Colonic mucosa (tissue), 4 donors: ENCODE data around the gene TEKTIP1. TPM values are rescaled to one million over a fixed set of nuclear protein-coding genes. Genes with fewer than 3 reads are reported as not detected.
"Not testable (repeated sequence)": the region's sequence is repeated elsewhere in the genome, so short reads cannot be mapped to it uniquely, and the experiment has no call there.

Experiments used
- DNase-seq: peaks from one replicate; pipeline ENCODE4 v3.0.0-alpha.2; 2020
- H3K27ac ChIP-seq: fragments of 200-600 bp; one replicate; pipeline ENCODE4 v1.8.0; 2021
- H3K27me3 ChIP-seq: fragments of 200-600 bp; one replicate; pipeline ENCODE4 v1.8.0; 2021
- H3K36me3 ChIP-seq: fragments of 200-600 bp; one replicate; pipeline ENCODE4 v1.8.0; 2021
- H3K4me1 ChIP-seq: fragments of 200-600 bp; one replicate; pipeline ENCODE4 v1.8.0; 2021; ENCODE audit warnings: mild to moderate bottlenecking
- H3K4me3 ChIP-seq: fragments of 200-600 bp; one replicate; pipeline ENCODE4 v1.8.0; 2021
- H3K9ac ChIP-seq, 2 donors: one replicate each; pipeline ENCODE4 v1.7.0; 2013; ENCODE audit warnings: control low read depth in 2 of 2, low read depth in 2 of 2, low read length in 2 of 2
- H3K9me3 ChIP-seq: fragments of 200-600 bp; one replicate; pipeline ENCODE4 v1.8.0; 2021
- CTCF ChIP-seq: fragments of 200-600 bp; IDR thresholded peaks from one replicate; pipeline ENCODE4 v1.8.0; 2022; ENCODE audit warnings: antibody characterized with exemption, mild to moderate bottlenecking
- intact Hi-C: fragments of 100-400 bp; cut with DNase I; formaldehyde crosslinking; loops from one replicate; pipeline ENCODE4 v1.14.1; 2022
- total RNA-seq, 2 donors: library from RNA; stranded (reverse); fragmentation: NEBNext Ultra II Directional in 1 of 2; extraction: Animal tissue kit (Norgen Biotek cat#: 25700) in 1 of 2; gene quantifications; one replicate each; pipeline ENCODE4 v1.2.1, GENCODE V29; 2021
- donor health status: healthy.
- donor health status: DM: no; HTN: no; CAD: no.
- donor health status: DM: no; HTN: no; CAD: no.

Gene TEKTIP1
- total RNA-seq, 2 donors from 2014 or later: 1.5 to 4.7 TPM

- peak overlapping the region; percentile 82 to 92 for H3K9ac ChIP-seq
- DNase-seq: peak; percentile 45
- H3K4me3 ChIP-seq: peak overlapping the region; percentile 74
- no peaks in the 10 kb centered on the region for H3K36me3 ChIP-seq
- H3K27me3 ChIP-seq: no peaks in the 10 kb centered on the region
- peak overlapping the region; percentile 69 for H3K27ac ChIP-seq
- peaks cover 5% of the 10 kb centered on the region for H3K4me1 ChIP-seq
- TF ChIP-seq CTCF: no peak
- intact Hi-C loops: no loop called here
- no peaks in the 10 kb centered on the region for H3K9me3 ChIP-seq
Observed at GRCh38 chr19:3506384-3507340, 32.3 kb upstream of the TEKTIP1 start.

- no peaks in the 10 kb centered on the region for H3K27me3 ChIP-seq
- no peaks in the 10 kb centered on the region for H3K9me3 ChIP-seq
- intact Hi-C loops: no loop called here
- H3K4me1 ChIP-seq: peaks cover 5% of the 10 kb centered on the region
- no peak for TF ChIP-seq CTCF
- DNase-seq: peak; percentile 45
- H3K9ac ChIP-seq: peak overlapping the region; percentile 82 to 92
- peak overlapping the region; percentile 74 for H3K4me3 ChIP-seq
- H3K27ac ChIP-seq: no peak overlapping the region
- H3K36me3 ChIP-seq: no peaks in the 10 kb centered on the region
Observed at GRCh38 chr19:3507371-3508120, 31.4 kb upstream of the TEKTIP1 start.

GRCh38 chr19:3508121-3508661 is 30.8 kb upstream of the TEKTIP1 start:
- DNase-seq, H3K27me3 ChIP-seq, H3K4me3 ChIP-seq, H3K9me3 ChIP-seq, H3K36me3 ChIP-seq, intact Hi-C loops, H3K9ac ChIP-seq, H3K27ac ChIP-seq, H3K4me1 ChIP-seq: not testable (repeated sequence)

GRCh38 chr19:3508771-3509535 is 30.0 kb upstream of the TEKTIP1 start:
- DNase-seq: no peak
- Histone ChIP-seq H3K4me3 (no peak overlapping the region), H3K9me3 (no peaks in the 10 kb centered on the region), H3K27me3 (no peaks in the 10 kb centered on the region), H3K36me3 (no peaks in the 10 kb centered on the region), H3K27ac (no peak overlapping the region), H3K9ac (no peak overlapping the region), H3K4me1 (peaks cover 5% of the 10 kb centered on the region)
- TF ChIP-seq CTCF: no peak
- intact Hi-C loops: no loop called here

- DNase-seq: no peak
- no peak overlapping the region for H3K4me3 ChIP-seq
- peaks cover 5% of the 10 kb centered on the region for H3K4me1 ChIP-seq
- H3K27me3 ChIP-seq: no peaks in the 10 kb centered on the region
- intact Hi-C loops: no loop called here
- no peak overlapping the region for H3K9ac ChIP-seq
- no peak for TF ChIP-seq CTCF
- H3K36me3 ChIP-seq: no peaks in the 10 kb centered on the region
- no peaks in the 10 kb centered on the region for H3K9me3 ChIP-seq
- no peak overlapping the region for H3K27ac ChIP-seq
Observed at GRCh38 chr19:3509566-3509989, 29.4 kb upstream of the TEKTIP1 start.
